GM13976 (cell line): Measurements from ENCODE around the gene SMIM24.
"Not testable (repeated sequence)": the region's sequence is repeated elsewhere in the genome, so short reads cannot be mapped to it uniquely, and the experiment has no call there.

Source experiments
- DNase-seq: peaks from one replicate; pipeline ENCODE4 v3.0.0; 2012; ENCODE audit warnings: low spot score
- in situ Hi-C: fragments of 300-500 bp; cut with MboI; formaldehyde crosslinking; loops from one replicate; pipeline ENCODE4 v1.12.0; 2022; ENCODE audit warnings: low sequenced_read_pairs, mixed read lengths, inconsistent platforms; ENCODE audit not compliant: unreplicated experiment
- TF ChIP-seq, protein P1 (sequence below): IDR thresholded peaks from 2 replicates; pipeline ENCODE4 v1.5.1; 2012; ENCODE audit warnings: borderline replicate concordance, mild to moderate bottlenecking; ENCODE audit not compliant: insufficient read depth; ENCODE audit errors: extremely low read depth, missing control alignments, control extremely low read depth

SMIM24 gene

DNA sequence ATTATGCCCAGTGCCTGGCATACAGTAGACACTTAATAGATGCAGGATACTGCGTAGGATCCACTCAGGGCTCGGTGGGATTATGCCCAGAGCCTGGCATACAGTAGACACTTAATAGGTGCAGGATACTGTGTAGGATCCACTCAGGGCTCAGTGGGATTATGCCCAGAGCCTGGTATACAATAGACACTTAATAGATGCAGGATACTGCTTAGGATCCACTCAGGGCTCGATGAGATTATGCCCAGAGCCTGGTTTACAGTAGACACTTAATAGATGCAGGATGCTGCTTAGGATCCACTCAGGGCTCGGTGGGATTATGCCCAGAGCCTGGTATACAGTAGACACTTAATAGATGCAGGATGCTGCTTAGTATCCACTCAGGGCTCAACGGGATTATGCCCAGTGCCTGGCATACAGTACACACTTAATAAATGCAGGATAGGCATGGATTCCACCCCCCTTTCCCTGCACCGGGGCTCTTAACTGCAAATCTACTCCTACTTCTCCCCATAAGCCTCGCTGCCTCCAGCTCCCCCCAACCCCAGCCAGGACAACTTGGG lies 24.9 kb downstream of the SMIM24 start:
- in situ Hi-C loops: no loop called here
- DNase-seq: no peak
- TF ChIP-seq, protein P1, sequence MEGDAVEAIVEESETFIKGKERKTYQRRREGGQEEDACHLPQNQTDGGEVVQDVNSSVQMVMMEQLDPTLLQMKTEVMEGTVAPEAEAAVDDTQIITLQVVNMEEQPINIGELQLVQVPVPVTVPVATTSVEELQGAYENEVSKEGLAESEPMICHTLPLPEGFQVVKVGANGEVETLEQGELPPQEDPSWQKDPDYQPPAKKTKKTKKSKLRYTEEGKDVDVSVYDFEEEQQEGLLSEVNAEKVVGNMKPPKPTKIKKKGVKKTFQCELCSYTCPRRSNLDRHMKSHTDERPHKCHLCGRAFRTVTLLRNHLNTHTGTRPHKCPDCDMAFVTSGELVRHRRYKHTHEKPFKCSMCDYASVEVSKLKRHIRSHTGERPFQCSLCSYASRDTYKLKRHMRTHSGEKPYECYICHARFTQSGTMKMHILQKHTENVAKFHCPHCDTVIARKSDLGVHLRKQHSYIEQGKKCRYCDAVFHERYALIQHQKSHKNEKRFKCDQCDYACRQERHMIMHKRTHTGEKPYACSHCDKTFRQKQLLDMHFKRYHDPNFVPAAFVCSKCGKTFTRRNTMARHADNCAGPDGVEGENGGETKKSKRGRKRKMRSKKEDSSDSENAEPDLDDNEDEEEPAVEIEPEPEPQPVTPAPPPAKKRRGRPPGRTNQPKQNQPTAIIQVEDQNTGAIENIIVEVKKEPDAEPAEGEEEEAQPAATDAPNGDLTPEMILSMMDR: no peak

DNA sequence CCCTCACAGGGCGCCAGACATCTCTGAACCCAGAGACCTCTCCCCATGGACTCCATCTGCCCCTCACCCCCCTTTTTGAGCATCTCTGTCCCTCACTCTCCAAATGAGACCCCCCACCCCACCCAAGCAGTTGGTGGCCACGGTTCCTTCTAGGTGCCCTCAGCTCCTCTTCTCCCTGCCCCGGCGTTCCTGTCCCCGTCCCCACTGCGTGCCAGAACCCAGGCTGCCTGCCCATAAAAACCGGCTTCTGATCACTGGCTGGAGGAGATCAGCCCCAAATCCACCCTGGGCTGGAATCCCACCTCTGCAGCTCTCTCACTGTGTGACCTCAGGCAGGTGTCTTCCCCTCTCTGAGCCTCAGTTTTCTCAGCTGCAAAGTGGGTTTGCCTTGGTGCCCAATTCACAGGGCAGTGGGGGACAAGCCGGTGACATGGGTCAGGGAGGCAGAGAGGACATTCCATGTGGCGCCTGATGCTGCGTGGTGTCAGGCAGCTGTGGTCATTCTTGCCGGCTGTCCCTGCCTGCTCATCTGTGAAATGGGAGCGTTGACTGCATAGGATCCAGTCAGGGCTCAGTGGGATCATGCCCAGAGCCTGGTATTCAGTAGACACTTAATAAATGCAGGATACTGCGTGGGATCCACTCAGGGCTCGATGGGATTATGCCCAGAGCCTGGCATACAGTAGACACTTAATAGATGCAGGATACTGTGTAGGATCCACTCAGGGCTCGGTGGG lies 25.5 kb downstream of the SMIM24 start:
- no peak for DNase-seq
- TF ChIP-seq, protein P1: no peak
- in situ Hi-C loops: no loop called here

DNA sequence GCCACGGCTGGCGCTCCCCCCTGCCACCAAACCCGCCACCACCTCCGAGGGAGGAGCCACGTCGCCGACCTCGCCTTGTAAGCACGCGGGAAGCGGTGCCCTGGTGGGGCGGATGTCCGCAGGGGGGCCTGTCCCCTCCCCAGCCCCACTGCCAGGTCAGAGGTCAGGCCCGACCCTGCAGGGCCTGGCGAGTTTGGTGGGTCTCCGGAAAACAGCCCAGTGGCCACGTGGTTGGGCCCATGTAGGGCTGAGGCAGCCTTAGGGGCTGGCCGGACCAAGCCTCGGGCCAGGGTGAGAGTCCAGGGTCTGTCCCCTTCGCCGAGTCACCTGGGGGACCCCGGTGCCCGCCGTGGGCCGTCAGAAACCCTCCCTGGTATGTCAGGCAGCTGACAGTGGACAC lies 26.5 kb downstream of the SMIM24 start:
- no peak for DNase-seq
- TF ChIP-seq, protein P1: no peak
- in situ Hi-C loops: no loop called here

DNA sequence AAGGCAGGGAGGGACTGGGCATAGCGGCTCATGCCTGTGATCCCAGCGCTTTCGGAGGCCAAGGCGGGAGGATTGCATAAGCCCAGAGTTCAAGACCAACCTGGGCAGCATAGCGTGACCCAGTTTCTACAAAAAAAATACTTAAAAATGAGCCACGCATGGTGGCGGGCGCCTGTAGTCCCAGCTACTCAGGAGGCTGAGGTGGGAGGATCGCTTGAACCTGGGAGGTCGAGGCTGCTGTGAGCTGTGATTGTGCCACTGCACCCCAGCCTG lies 27.4 kb downstream of the SMIM24 start:
- in situ Hi-C loops, DNase-seq: not testable (repeated sequence)

DNA sequence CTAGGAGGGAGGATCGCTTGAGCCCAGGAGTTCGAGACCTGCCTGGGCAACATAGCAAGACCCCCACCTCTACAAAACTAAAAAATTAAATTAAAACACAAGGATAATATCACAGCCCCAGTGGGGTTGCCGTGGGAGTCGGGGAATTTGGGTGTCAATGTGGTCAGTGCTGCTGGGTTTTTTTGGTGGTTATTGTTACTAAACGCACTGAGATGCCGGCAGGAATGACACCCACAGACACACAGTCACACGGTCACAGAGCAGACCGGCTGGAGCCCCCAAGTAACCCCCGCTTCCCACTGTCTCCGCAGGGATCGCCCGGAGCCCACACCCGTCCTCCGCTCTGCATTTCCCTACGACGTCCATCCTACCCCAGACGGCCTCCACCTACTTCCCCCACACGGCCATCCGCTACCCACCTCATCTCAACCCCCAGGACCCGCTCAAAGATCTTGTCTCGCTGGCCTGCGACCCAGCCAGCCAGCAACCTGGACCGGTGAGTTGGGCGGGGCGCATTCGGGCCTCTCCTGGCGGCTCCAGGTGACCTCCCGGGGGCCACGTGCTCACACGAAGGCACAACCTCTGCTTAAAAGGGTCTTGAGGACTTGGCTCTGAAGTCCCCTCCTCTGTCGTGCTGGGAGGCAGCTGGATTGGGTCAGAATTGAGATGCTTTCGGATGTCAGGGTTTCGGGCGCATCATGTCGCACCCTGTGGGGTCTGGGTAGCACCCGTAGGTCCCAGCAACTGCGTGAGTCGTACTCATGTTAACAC lies 28.0 kb downstream of the SMIM24 start:
- TF ChIP-seq, protein P1: no peak
- DNase-seq: no peak
- in situ Hi-C loops: no loop called here

DNA sequence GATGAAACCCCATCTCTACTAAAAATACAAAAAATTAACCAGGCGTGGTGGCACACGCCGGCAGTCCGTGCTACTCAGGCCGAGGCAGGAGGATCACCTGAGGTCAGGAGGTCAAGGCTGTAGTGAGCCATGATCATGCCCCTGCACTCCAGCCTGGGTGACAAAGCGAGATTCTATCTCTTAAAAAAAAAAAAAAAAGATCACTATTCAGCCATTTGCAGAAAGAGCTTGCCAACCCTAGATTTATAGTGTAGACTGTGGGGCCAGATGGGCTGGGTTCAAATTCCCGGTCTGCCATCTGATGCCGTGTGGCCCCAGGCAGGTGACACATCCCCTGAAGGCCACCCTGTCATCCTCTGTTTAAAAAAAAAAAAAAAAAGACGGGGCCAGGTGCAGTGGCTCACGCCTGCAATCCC lies 28.9 kb downstream of the SMIM24 start:
- TF ChIP-seq, protein P1: no peak
- in situ Hi-C loops: no loop called here
- DNase-seq: no peak

DNA sequence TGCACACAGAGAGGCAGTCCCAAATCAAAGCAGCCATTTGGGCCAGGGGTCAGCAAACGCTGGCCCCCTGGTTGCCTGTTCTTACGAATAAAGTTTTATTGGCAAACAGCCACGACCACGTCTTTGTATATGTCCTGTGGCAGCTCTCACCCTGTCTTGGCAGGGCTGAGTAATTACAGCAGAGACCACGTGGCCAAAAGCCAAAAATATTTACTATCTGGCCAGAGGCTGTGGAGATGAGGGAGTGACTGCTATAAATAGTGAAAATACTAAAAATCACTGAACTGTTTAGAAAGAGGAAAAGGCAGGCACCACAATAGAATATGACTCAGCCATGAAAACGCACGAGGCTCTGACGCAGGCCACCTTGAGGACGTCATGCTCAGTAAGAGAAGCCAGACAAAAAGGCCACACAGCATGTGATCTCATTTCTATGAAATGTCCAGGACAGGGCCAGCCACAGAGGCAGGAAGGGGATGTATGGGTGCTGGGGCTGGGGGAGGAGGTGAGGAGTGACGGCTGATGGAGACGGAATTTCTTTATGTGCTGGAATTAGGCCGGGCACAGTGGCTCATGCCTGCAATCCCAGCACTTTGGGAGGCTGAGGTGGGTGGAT lies 29.4 kb downstream of the SMIM24 start:
- no peak for DNase-seq
- TF ChIP-seq, protein P1: no peak
- in situ Hi-C loops: no loop called here
